T-helper 2 cell treated with Interferon-gamma antibody and Interleukin-4, amounts not matched to agents 5 μg/mL and 100 μg/mL, for 36 hours (primary cell): ENCODE data around the gene GPI.
"Not testable (repeated sequence)": the region's sequence is repeated elsewhere in the genome, so short reads cannot be mapped to it uniquely, and the experiment has no call there.

Experiments used
- DNase-seq: peaks from one replicate; pipeline ENCODE4 v3.0.0; 2021; ENCODE audit warnings: low spot score
- H3K27ac Mint-ChIP-seq: one replicate; pipeline ENCODE4 v1.8.0; 2021; ENCODE audit warnings: mild to moderate bottlenecking, mixed read lengths
- H3K27me3 Mint-ChIP-seq: one replicate; pipeline ENCODE4 v1.8.0; 2021; ENCODE audit warnings: low read depth, mixed read lengths
- H3K36me3 Mint-ChIP-seq: one replicate; pipeline ENCODE4 v1.8.0; 2021; ENCODE audit warnings: low read depth, mixed read lengths
- H3K4me1 Mint-ChIP-seq: one replicate; pipeline ENCODE4 v1.8.0; 2021; ENCODE audit warnings: low read depth, mixed read lengths
- H3K4me3 Mint-ChIP-seq: one replicate; pipeline ENCODE4 v1.8.0; 2022; ENCODE audit warnings: mild to moderate bottlenecking, moderate library complexity, mixed read lengths
- H3K9me3 Mint-ChIP-seq: one replicate; pipeline ENCODE4 v1.8.0; 2021; ENCODE audit warnings: mixed read lengths

GPI gene

GRCh38 chr19:34387446-34387810 lies 22.4 kb downstream of the GPI start:
- H3K36me3 Mint-ChIP-seq, result peaks cover 49% of the 10 kb centered on the region
- H3K27ac Mint-ChIP-seq, result no peak overlapping the region
- H3K9me3 Mint-ChIP-seq, result no peaks in the 10 kb centered on the region
- no peak overlapping the region for H3K4me3 Mint-ChIP-seq
- DNase-seq, result no peak
- H3K27me3 Mint-ChIP-seq, result no peaks in the 10 kb centered on the region
- peaks cover 2% of the 10 kb centered on the region for H3K4me1 Mint-ChIP-seq

DNA sequence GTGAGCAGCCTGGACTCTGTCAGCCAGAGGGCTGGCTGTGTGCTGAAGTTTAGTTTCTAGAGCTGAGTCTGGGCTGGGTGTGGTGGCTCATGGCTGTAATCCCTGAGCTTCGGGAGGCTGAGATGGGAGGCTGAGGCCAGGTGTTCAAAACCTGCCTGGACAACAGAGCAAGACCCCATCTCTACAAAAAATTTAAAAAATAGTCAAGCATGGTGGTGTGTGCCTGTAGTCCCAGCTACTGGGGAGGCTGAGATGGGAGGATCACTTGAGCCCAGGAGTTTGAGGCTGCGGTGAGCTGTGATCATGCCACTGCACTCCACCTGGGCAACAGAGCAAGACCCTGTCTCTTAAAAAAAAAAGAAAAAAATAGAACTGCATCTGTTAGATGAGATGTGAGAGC lies 23.7 kb downstream of the GPI start:
- H3K27ac Mint-ChIP-seq, H3K27me3 Mint-ChIP-seq, H3K9me3 Mint-ChIP-seq, H3K4me1 Mint-ChIP-seq, H3K4me3 Mint-ChIP-seq, DNase-seq: not testable (repeated sequence)
- H3K36me3 Mint-ChIP-seq, result peaks cover 36% of the 10 kb centered on the region

DNA sequence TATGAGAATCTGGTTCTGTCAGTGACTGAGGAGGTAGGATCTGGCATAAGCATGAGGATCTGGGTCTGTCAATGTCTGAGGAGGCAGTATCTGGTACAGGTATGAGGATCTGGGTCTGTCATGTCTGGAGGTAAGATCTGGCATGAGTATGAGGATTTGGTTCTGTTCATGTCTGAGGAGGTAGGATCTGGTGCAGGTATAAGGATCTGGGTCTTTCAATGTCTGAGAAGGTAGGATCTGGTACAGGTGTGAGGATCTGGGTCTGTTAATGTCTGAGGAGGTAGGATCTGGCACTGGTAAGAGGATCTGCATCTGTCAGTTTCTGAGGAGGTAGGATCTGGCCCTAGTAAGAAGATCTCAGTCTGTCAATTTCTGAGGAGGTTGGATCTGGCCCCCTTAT lies 26.8 kb downstream of the GPI start:
- no peak for DNase-seq
- Mint-ChIP-seq H3K27ac (no peak overlapping the region), H3K36me3 (peaks cover 22% of the 10 kb centered on the region), H3K27me3 (no peaks in the 10 kb centered on the region), H3K4me3 (no peak overlapping the region), H3K9me3 (no peaks in the 10 kb centered on the region), H3K4me1 (no peaks in the 10 kb centered on the region)

- H3K27ac Mint-ChIP-seq, result no peak overlapping the region
Observed at GRCh38 chr19:34393031-34393430, 28.0 kb downstream of the GPI start.

GRCh38 chr19:34393629-34394028 lies 28.6 kb downstream of the GPI start:
- Mint-ChIP-seq H3K27me3 (no peaks in the 10 kb centered on the region), H3K4me3 (no peak overlapping the region), H3K27ac (no peak overlapping the region), H3K4me1 (no peaks in the 10 kb centered on the region), H3K9me3 (no peaks in the 10 kb centered on the region), H3K36me3 (peaks cover 25% of the 10 kb centered on the region)
- DNase-seq, result no peak

More at GRCh38 chr19:34393031-34393430, 28.0 kb downstream of the GPI start:
- H3K4me3 Mint-ChIP-seq, result no peak overlapping the region
- H3K9me3 Mint-ChIP-seq, result no peaks in the 10 kb centered on the region
- H3K36me3 Mint-ChIP-seq, result peaks cover 25% of the 10 kb centered on the region
- no peaks in the 10 kb centered on the region for H3K27me3 Mint-ChIP-seq
- no peaks in the 10 kb centered on the region for H3K4me1 Mint-ChIP-seq
- no peak for DNase-seq

DNA sequence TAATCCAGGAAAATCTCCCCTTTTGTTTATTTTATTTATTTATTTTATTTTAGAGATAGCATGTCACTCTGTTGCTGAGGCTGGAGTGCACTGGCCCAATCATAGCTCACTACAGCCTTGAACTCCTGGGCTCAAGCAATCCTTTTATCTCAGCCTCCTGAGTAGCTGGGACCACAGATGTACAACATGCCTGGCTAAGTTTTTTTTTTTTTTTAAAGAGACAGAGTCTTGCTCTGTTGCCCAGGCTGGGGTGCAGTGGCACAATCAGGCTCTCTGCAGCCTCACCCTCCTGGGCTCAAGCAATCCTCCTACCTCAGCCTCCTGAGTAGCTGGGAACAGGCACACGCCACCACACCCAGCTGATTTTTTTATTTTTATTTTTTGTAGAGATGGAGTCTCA lies 32.9 kb downstream of the GPI start:
- H3K36me3 Mint-ChIP-seq, result peaks cover 49% of the 10 kb centered on the region
- H3K27ac Mint-ChIP-seq, result no peak overlapping the region
- H3K9me3 Mint-ChIP-seq, result no peaks in the 10 kb centered on the region
- H3K4me3 Mint-ChIP-seq, result no peak overlapping the region
- no peaks in the 10 kb centered on the region for H3K4me1 Mint-ChIP-seq
- DNase-seq, result no peak
- H3K27me3 Mint-ChIP-seq, result no peaks in the 10 kb centered on the region

GRCh38 chr19:34399886-34400285 lies 34.9 kb downstream of the GPI start:
- peaks cover 3% of the 10 kb centered on the region for H3K4me1 Mint-ChIP-seq
- no peaks in the 10 kb centered on the region for H3K9me3 Mint-ChIP-seq
- H3K27me3 Mint-ChIP-seq, result no peaks in the 10 kb centered on the region
- H3K27ac Mint-ChIP-seq, result no peak overlapping the region
- H3K4me3 Mint-ChIP-seq, result no peak overlapping the region
- peaks cover 47% of the 10 kb centered on the region for H3K36me3 Mint-ChIP-seq
- no peak for DNase-seq

DNA sequence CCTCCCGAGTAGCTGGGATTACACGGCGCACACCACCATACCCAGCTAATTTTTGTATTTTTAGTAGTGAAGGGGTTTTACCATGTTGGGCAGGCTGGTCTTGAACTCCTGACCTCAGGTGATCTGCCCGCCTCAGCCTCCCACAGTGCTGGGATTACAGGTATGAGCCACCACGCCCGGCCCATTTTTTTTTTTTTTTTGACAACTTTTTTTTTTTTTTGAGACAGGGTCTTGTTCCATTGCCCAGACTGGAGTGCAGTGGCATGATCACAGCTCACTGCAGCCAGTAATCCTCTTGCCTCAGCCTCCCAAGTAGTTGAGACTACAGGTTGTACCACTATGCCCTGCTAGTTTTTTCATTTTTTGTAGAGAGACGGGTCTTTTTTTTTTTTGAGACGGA lies 35.8 kb downstream of the GPI start:
- H3K27ac Mint-ChIP-seq, H3K4me1 Mint-ChIP-seq, H3K27me3 Mint-ChIP-seq, H3K9me3 Mint-ChIP-seq, DNase-seq, H3K4me3 Mint-ChIP-seq: not testable (repeated sequence)
- peaks cover 43% of the 10 kb centered on the region for H3K36me3 Mint-ChIP-seq

- Mint-ChIP-seq H3K27ac (peak overlapping the region; percentile 26), H3K36me3 (peaks cover 36% of the 10 kb centered on the region), H3K4me1 (peaks cover 4% of the 10 kb centered on the region), H3K4me3 (no peak overlapping the region), H3K9me3 (no peaks in the 10 kb centered on the region), H3K27me3 (no peaks in the 10 kb centered on the region)
- DNase-seq, result no peak
Observed at GRCh38 chr19:34402074-34402600, 37.1 kb downstream of the GPI start.

DNA sequence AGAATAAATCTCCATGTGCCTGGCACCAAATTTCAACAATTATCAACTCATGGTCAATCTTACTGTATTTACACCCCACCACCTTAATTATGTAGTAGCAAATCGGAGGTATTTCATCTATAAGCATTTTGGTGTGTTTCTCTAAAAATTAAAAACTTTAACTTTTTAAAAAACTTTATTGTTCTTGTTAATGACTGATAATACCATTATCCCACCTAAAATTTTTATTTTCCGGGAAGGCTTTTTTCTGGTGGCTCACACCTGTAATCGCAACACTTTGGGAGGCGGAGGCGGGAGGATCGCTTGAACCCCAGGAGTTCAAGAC lies 38.8 kb downstream of the GPI start:
- Mint-ChIP-seq H3K4me3 (peak overlapping the region; percentile 92), H3K4me1 (peaks cover 4% of the 10 kb centered on the region), H3K27ac (peak overlapping the region; percentile 87), H3K9me3 (no peaks in the 10 kb centered on the region), H3K27me3 (no peaks in the 10 kb centered on the region), H3K36me3 (peaks cover 29% of the 10 kb centered on the region)
- DNase-seq, result no peak

DNA sequence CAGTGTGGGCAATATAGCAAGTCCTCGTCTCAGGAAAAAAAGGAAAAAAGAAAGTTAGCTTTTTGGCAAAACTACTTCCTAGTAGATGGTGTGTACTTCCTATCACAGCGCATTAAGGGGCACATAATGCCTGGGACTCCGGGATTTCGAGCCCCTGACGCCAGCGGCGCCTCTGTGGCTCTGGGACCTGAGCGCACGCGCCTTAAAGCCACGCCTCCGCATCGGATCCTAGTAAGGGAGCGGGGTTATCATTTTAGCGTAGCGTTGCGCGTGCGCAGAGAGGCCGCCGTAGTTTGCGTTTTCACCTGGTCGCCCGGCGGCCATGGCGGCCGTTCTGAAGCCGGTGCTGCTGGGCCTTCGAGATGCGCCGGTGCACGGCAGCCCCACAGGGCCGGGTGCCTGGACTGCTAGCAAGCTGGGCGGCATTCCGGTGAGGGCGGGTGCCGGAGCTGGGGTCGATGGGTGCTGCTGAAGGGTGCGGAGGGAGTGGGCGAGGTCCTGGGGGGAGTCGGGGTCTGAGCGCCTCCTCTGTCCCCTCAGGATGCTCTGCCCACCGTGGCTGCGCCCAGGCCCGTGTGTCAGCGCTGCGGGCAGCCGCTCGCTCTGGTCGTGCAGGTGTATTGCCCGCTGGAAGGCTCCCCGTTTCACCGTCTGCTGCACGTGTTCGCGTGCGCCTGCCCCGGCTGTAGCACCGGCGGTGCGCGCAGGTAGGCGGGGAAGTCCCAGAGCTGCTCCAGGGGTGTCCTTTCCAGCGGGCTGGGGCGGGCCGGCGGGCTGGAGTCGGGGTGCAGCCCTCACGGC lies 39.3 kb downstream of the GPI start, which contains the start of gene PDCD2L:
Gene PDCD2L, plus strand, starts transcription at position 291 of the 801 bp plus-strand sequence. Its CDS starts 32 bp downstream, at position 323.
- H3K27ac Mint-ChIP-seq, result peak within 1 kb of the TSS; percentile 87
- H3K4me3 Mint-ChIP-seq, result peak within 1 kb of the TSS; percentile 92
- H3K9me3 Mint-ChIP-seq, result no peaks in the 10 kb centered on the region
- H3K36me3 Mint-ChIP-seq, result peaks cover 28% of the 10 kb centered on the region
- peak; percentile 92 for DNase-seq
- no peaks in the 10 kb centered on the region for H3K27me3 Mint-ChIP-seq
- H3K4me1 Mint-ChIP-seq, result peaks cover 4% of the 10 kb centered on the region

GRCh38 chr19:34405892-34406660 lies 41.1 kb downstream of the GPI start:
- DNase-seq, result no peak
- Mint-ChIP-seq H3K27me3 (no peaks in the 10 kb centered on the region), H3K9me3 (no peaks in the 10 kb centered on the region), H3K4me1 (peaks cover 4% of the 10 kb centered on the region), H3K4me3 (no peak overlapping the region), H3K27ac (peak overlapping the region; percentile 15), H3K36me3 (peaks cover 19% of the 10 kb centered on the region)

- H3K4me3 Mint-ChIP-seq, result no peak overlapping the region
- peaks cover 4% of the 10 kb centered on the region for H3K4me1 Mint-ChIP-seq
- H3K36me3 Mint-ChIP-seq, result peaks cover 14% of the 10 kb centered on the region
- no peaks in the 10 kb centered on the region for H3K27me3 Mint-ChIP-seq
- H3K27ac Mint-ChIP-seq, result no peak overlapping the region
- DNase-seq, result no peak
- H3K9me3 Mint-ChIP-seq, result no peaks in the 10 kb centered on the region
Observed at GRCh38 chr19:34408411-34408810, 43.4 kb downstream of the GPI start.
